Neuronal stem cell (in vitro differentiated cells): ENCODE results near the gene IL17C.

Source experiments
- DNase-seq: peaks from one replicate; pipeline ENCODE4 v3.0.0-alpha.2; 2013; ENCODE audit warnings: low spot score
- H2AFZ ChIP-seq: one replicate; pipeline ENCODE4 v1.6.1; 2013; ENCODE audit warnings: mild to moderate bottlenecking, low read length, inconsistent platforms
- H2AK5ac ChIP-seq: 2 replicates; pipeline ENCODE4 v1.6.1; 2013; ENCODE audit warnings: low read depth, mild to moderate bottlenecking, inconsistent platforms, low read length, moderate library complexity, mixed read lengths
- H2BK120ac ChIP-seq: 2 replicates; pipeline ENCODE4 v1.6.1; 2013; ENCODE audit warnings: low read depth, mild to moderate bottlenecking, inconsistent platforms, low read length, moderate library complexity, mixed read lengths
- H2BK12ac ChIP-seq: one replicate; pipeline ENCODE4 v1.6.1; 2013; ENCODE audit warnings: low read length, inconsistent platforms
- H2BK15ac ChIP-seq: 2 replicates; pipeline ENCODE4 v1.6.1; 2013; ENCODE audit warnings: mild to moderate bottlenecking, low read length, inconsistent platforms, mixed read lengths
- H2BK5ac ChIP-seq: one replicate; pipeline ENCODE4 v1.6.1; 2013; ENCODE audit warnings: inconsistent platforms, mild to moderate bottlenecking, low read length, moderate library complexity
- H3K14ac ChIP-seq: one replicate; pipeline ENCODE4 v1.6.1; 2013; ENCODE audit warnings: low read length, inconsistent platforms
- H3K18ac ChIP-seq: 2 replicates; pipeline ENCODE4 v1.6.1; 2013; ENCODE audit warnings: low read length, inconsistent platforms
- H3K23ac ChIP-seq: 2 replicates; pipeline ENCODE4 v1.6.1; 2013; ENCODE audit warnings: low read depth, mild to moderate bottlenecking, mixed read lengths, low read length, inconsistent platforms; ENCODE audit not compliant: poor library complexity
- H3K27ac ChIP-seq: replicated peaks from 3 replicates; pipeline ENCODE4 v1.5.1; 2013; ENCODE audit warnings: low read length, inconsistent platforms
- H3K27me3 ChIP-seq, 3 experiments: 2 replicates each; pipeline ENCODE4 v1.6.1; 2013; ENCODE audit warnings: low read length in 3 of 3, mild to moderate bottlenecking in 2 of 3, inconsistent platforms in 1 of 3, low read depth in 1 of 3, mixed read lengths in 1 of 3, moderate library complexity in 1 of 3; ENCODE audit not compliant: control insufficient read depth in 3 of 3, insufficient read depth in 3 of 3
- H3K36me3 ChIP-seq, 2 donors: replicated peaks in 1 of 2; 2 replicates each; pipeline ENCODE4 v1.6.1; 2013; ENCODE audit warnings: low read length in 2 of 2; ENCODE audit not compliant: control insufficient read depth in 2 of 2, insufficient read depth in 2 of 2
- H3K4ac ChIP-seq: 2 replicates; pipeline ENCODE4 v1.6.1; 2013; ENCODE audit warnings: inconsistent platforms, mild to moderate bottlenecking, low read length, moderate library complexity
- H3K4me1 ChIP-seq, 2 donors: 1 replicate in 1 of 2; 2 replicates in 1 of 2; pipeline ENCODE4 v1.6.1; 2013; ENCODE audit warnings: low read length in 2 of 2, low read depth in 1 of 2; ENCODE audit not compliant: control insufficient read depth in 2 of 2, insufficient read depth in 1 of 2
- H3K4me2 ChIP-seq: one replicate; pipeline ENCODE4 v1.6.1; 2013; ENCODE audit warnings: mild to moderate bottlenecking, low read length, inconsistent platforms; ENCODE audit not compliant: insufficient read depth, poor library complexity, severe bottlenecking
- H3K4me3 ChIP-seq, 2 donors: 2 replicates each; pipeline ENCODE4 v1.5.1; 2013; ENCODE audit warnings: low read length in 2 of 2, mild to moderate bottlenecking in 2 of 2, inconsistent platforms in 1 of 2, moderate library complexity in 1 of 2
- H3K79me1 ChIP-seq: one replicate; pipeline ENCODE4 v1.6.1; 2013; ENCODE audit warnings: low read depth, mild to moderate bottlenecking, inconsistent platforms, low read length, moderate library complexity
- H3K9ac ChIP-seq: one replicate; pipeline ENCODE4 v1.6.1; 2013; ENCODE audit warnings: mild to moderate bottlenecking, low read depth, low read length, inconsistent platforms; ENCODE audit not compliant: poor library complexity
- H3K9me3 ChIP-seq, 2 donors: replicated peaks in 1 of 2; 2 replicates each; pipeline versions ENCODE3 to v1.6.1; 2013; ENCODE audit warnings: low read length in 2 of 2, mild to moderate bottlenecking in 2 of 2, inconsistent platforms in 1 of 2, low read depth in 1 of 2, mixed read lengths in 1 of 2, moderate library complexity in 1 of 2; ENCODE audit not compliant: control insufficient read depth in 2 of 2, insufficient read depth in 1 of 2
- H4K8ac ChIP-seq: one replicate; pipeline ENCODE4 v1.6.1; 2013; ENCODE audit warnings: low read depth, mild to moderate bottlenecking, inconsistent platforms, low read length, moderate library complexity
- H4K91ac ChIP-seq: one replicate; pipeline ENCODE4 v1.6.1; 2013; ENCODE audit warnings: low read length, low read depth, mild to moderate bottlenecking, inconsistent platforms; ENCODE audit not compliant: poor library complexity
- WGBS, 2 donors: extraction: QIAGEN DNeasy Blood & Tissue Kit; methylation state at CpG; one replicate each; pipeline ENCODE4 v1.1.7; 2013; ENCODE audit warnings: missing lambda C conversion rate in 2 of 2, mixed read lengths in 1 of 2; ENCODE audit not compliant: insufficient read length in 2 of 2, insufficient replicate concordance in 1 of 2; ENCODE audit errors: extremely low coverage in 2 of 2; 5-methylcytosine and 5-hydroxymethylcytosine counted together

The IL17C gene

GRCh38 chr16:88617268-88618031 lies 20.9 kb upstream of the IL17C start:
- peaks cover 6% of the 10 kb centered on the region for H3K79me1 ChIP-seq
- H4K8ac ChIP-seq, result no peak overlapping the region
- H3K27ac ChIP-seq, result no peak overlapping the region
- no peak overlapping the region for H3K14ac ChIP-seq
- no peaks in the 10 kb centered on the region for H3K27me3 ChIP-seq
- WGBS, 2 donors, result no CpG with 5 or more reads among the region's 20 CpGs
- DNase-seq, result no peak
- peak overlapping the region; percentile 42 for H3K18ac ChIP-seq
- no peak overlapping the region for H2AK5ac ChIP-seq
- H4K91ac ChIP-seq, result no peak overlapping the region
- H3K4ac ChIP-seq, result no peak overlapping the region
- no peaks in the 10 kb centered on the region for H3K9me3 ChIP-seq
- no peak overlapping the region for H2BK12ac ChIP-seq
- H3K23ac ChIP-seq, result no peak overlapping the region
- no peak overlapping the region for H2BK120ac ChIP-seq
- no peak overlapping the region for H2BK5ac ChIP-seq
- no peak overlapping the region for H3K4me2 ChIP-seq
- no peak overlapping the region for H3K4me3 ChIP-seq
- peaks cover 29 to 84% of the 10 kb centered on the region in 2 donors for H3K36me3 ChIP-seq
- no peak overlapping the region for H2BK15ac ChIP-seq
- no peak overlapping the region for H2AFZ ChIP-seq
- peaks cover 2 to 5% of the 10 kb centered on the region in 2 donors for H3K4me1 ChIP-seq
- H3K9ac ChIP-seq, result no peak overlapping the region

GRCh38 chr16:88618182-88618955 lies 20.0 kb upstream of the IL17C start:
- H3K36me3 ChIP-seq, result peaks cover 33 to 84% of the 10 kb centered on the region in 2 donors
- no peak overlapping the region for H3K4ac ChIP-seq
- peaks cover 2 to 5% of the 10 kb centered on the region in 2 donors for H3K4me1 ChIP-seq
- H2BK5ac ChIP-seq, result no peak overlapping the region
- H3K79me1 ChIP-seq, result peaks cover 8% of the 10 kb centered on the region
- H2BK15ac ChIP-seq, result no peak overlapping the region
- no peak overlapping the region for H3K4me3 ChIP-seq
- no peak overlapping the region for H2AK5ac ChIP-seq
- no peak overlapping the region for H2AFZ ChIP-seq
- H3K14ac ChIP-seq, result no peak overlapping the region
- no peak overlapping the region for H4K91ac ChIP-seq
- WGBS, 2 donors, result no CpG with 5 or more reads among the region's 20 CpGs
- no peak overlapping the region for H3K23ac ChIP-seq
- no peak overlapping the region for H3K27ac ChIP-seq
- no peak overlapping the region for H3K4me2 ChIP-seq
- DNase-seq, result no peak
- H3K18ac ChIP-seq, result no peak overlapping the region
- no peaks in the 10 kb centered on the region for H3K9me3 ChIP-seq
- no peak overlapping the region for H2BK120ac ChIP-seq
- H4K8ac ChIP-seq, result no peak overlapping the region
- no peak overlapping the region for H2BK12ac ChIP-seq
- no peaks in the 10 kb centered on the region for H3K27me3 ChIP-seq
- H3K9ac ChIP-seq, result no peak overlapping the region

- H2AFZ ChIP-seq, result no peak overlapping the region
- H2BK12ac ChIP-seq, result no peak overlapping the region
- H3K4me2 ChIP-seq, result no peak overlapping the region
- H3K27me3 ChIP-seq, result no peaks in the 10 kb centered on the region
- peaks cover 2 to 5% of the 10 kb centered on the region in 2 donors for H3K4me1 ChIP-seq
- no peak overlapping the region for H3K14ac ChIP-seq
- H3K4ac ChIP-seq, result no peak overlapping the region
- H3K27ac ChIP-seq, result no peak overlapping the region
- H3K4me3 ChIP-seq, result no peak overlapping the region
- no peak overlapping the region for H4K8ac ChIP-seq
- H4K91ac ChIP-seq, result no peak overlapping the region
- H2BK5ac ChIP-seq, result no peak overlapping the region
- WGBS, 2 donors, result no CpG with 5 or more reads among the region's 19 CpGs
- DNase-seq, result no peak
- peaks cover 40 to 84% of the 10 kb centered on the region in 2 donors for H3K36me3 ChIP-seq
- no peak overlapping the region for H3K23ac ChIP-seq
- no peak overlapping the region for H2BK15ac ChIP-seq
- no peak overlapping the region for H3K18ac ChIP-seq
- H3K79me1 ChIP-seq, result peaks cover 7% of the 10 kb centered on the region
- no peak overlapping the region for H2AK5ac ChIP-seq
- no peak overlapping the region for H2BK120ac ChIP-seq
- H3K9me3 ChIP-seq, result no peaks in the 10 kb centered on the region
- no peak overlapping the region for H3K9ac ChIP-seq
Measured at GRCh38 chr16:88618956-88619667, 19.3 kb upstream of the IL17C start.
